Stimulated activated CD4-positive, alpha-beta T cell treated with anti-CD3 and anti-CD28 coated beads, Interleukin-1b, Interleukin-23, amount 100 ng/mL, for 48 hours (primary cell): ENCODE measurements around the gene FGF22.
"Not testable (repeated sequence)": the region's sequence is repeated elsewhere in the genome, so short reads cannot be mapped to it uniquely, and the experiment has no call there.

Source experiments
- DNase-seq: peaks from one replicate; pipeline ENCODE4 v3.0.0-alpha.2; 2020

The FGF22 gene

DNA sequence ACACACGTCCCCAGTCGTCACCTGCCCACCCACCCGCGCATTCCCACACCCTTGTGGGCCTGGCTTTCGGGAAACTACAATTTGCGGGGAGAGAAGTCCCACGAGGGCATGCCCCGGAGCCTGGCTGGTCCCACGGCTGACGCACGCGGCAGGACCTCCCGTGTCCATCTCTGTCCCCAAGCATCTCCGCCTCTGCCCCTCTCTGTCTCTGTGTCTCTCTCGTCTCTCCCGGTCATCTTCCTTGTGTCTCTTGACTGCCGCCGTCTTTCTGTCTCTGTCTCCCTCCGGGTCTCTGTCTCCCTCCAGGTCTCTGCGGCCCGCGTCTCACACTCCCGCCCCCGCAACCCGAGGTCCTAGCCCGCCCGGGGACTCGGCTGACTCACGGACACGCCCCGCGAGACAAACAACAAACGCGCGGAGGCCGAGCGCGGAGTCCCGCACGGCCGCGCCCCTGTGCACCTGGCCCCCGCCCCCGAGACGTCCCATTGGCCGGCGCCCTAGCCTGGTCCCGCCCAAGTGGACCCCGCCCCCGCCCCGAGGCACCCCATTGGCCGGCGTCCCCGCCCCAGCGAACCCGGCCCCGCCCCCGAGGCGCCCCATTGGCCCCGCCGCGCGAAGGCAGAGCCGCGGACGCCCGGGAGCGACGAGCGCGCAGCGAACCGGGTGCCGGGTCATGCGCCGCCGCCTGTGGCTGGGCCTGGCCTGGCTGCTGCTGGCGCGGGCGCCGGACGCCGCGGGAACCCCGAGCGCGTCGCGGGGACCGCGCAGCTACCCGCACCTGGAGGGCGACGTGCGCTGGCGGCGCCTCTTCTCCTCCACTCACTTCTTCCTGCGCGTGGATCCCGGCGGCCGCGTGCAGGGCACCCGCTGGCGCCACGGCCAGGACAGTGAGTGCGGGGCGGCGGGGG lies at the start of gene FGF22:
Gene FGF22 (plus strand): TSS at position 627 of the 908 bp plus-strand sequence. CDS start 47 bp downstream, at position 674.
- peak; percentile 94 for DNase-seq

DNA sequence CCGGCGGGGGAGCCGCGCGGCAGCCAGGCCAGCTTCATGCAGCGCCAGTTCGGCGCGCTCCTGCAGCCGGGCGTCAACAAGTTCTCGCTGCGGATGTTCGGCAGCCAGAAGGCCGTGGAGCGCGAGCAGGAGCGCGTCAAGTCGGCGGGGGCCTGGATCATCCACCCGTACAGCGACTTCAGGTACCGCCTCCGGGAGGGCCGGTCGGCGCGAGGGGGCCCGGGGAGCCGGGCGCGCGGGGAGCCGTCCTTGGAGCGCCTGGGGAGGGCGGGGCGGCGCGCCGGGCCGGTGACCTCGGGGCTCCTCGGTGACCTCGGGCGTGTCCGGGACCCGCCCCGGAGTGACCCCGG lies 49.3 kb upstream of the FGF22 start:
- no peak for DNase-seq

DNA sequence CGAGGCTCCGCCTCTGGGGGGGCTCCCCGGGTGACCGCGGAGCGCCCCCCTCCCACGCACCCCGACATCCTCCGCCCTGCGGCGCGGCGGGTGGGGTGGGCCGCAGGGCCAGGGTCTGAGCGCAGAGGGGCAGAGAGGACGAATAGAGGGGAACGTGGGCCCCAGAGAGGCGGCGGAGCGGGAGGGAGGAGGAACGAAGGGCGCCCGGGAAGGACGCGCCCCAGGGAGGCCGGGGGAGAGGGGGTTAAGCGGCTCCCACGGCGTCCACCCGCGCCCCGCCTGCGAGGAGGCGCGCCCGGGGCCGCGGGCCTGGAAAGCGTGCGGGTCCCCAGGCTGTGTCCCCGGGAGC lies 49.0 kb upstream of the FGF22 start:
- DNase-seq, result no peak

DNA sequence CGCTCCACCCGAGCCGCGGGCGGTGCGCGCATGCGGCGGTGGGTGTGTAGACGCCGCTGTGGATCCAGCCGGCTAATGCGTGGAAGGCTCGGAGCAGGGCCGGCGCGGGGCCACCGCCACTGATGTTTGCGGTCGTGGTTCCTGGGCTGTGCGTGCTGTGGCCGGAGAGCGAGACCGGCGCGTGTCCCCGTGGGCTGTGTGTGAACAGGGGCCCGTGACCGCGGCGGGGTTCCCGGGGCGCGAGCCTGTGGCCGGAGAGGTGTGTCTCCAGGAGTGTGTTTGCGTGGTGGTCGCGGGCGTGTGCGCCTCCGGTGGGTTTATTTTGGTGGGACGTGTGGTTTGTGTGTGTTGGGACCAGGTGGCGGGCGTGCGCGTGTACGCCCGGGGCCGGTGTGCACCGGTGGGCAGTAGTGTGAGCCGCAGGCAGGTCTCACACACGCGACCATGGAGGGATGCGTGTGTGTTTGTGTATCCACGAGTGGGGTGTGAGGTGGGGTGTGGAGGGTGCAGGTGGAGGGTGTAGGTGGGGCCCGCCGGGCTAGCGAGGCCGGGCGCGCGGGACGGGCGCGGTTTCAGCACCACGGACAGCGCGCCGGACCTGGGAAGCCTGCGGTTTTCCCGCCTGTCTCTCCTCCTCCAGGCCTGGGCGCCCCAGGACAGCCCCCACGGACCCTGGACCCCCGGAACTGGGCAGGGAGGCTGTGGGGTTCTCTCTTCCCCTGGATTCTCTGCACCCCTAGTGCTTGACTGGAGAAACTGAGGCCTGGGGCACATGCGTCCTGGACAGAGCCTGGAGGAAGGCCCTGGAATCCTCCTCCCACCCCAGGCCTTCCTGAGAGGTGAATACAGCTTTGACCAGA lies 48.4 kb upstream of the FGF22 start:
- DNase-seq, result no peak

DNA sequence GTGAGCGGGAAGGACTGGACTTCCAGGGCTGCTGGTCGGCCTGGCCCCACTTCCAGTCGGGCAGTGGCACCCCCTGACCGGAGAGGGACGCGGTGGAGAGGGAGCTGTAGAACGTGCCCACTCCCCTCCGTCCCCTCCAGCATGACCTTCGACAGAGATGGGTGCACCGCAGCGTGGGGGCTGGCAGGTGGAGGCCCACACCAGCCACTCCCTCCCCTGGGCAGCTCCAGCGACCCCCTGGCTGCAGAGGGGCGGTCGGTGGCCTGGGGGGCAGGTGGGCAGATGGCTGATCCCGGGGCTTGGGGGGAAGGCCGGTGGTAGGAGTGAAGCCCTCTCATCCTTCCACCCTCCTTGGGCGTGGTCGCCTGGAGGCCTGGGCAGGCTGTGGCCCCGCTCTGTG lies 47.6 kb upstream of the FGF22 start:
- DNase-seq, result no peak

DNA sequence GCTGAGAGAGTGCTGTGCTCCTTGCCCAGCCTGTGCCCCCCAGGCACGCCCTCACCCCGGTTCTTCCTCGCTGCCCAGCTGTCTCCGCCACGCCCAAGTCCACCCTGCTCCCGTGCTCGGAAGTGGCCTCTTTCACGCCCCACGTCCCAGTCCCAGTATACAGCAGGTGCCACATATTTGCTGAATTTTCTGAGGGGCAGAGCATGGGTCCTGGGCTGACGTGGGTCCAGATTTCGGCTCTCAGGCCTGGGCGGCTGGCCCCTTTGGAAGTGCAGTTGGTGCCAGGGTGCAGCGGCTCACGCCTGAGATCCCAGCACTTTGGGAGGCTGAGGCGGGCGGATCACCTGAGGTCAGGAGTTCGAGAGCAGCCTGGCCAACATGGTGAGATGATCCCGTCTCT lies 46.6 kb upstream of the FGF22 start:
- DNase-seq, result no peak

DNA sequence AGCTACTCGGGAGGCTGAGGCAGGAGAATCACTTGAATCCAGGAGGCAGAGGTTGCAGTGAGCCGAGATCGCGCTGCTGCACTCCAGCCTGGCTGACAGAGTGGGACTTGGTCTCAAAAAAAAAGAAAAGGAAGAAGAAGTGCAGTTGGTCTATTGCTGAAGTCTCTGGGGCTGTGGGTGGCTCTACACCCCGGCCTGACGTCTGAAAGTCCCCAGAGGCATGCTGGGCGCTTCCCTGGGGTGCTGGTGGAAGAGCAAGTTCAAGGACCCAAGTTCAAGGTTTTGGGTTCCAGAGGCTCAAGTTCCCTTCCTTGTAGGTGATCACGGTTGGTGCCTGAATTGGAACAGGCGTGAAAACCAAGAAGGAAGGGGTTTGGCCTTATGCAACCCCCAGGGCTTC lies 46.2 kb upstream of the FGF22 start:
- no peak for DNase-seq

DNA sequence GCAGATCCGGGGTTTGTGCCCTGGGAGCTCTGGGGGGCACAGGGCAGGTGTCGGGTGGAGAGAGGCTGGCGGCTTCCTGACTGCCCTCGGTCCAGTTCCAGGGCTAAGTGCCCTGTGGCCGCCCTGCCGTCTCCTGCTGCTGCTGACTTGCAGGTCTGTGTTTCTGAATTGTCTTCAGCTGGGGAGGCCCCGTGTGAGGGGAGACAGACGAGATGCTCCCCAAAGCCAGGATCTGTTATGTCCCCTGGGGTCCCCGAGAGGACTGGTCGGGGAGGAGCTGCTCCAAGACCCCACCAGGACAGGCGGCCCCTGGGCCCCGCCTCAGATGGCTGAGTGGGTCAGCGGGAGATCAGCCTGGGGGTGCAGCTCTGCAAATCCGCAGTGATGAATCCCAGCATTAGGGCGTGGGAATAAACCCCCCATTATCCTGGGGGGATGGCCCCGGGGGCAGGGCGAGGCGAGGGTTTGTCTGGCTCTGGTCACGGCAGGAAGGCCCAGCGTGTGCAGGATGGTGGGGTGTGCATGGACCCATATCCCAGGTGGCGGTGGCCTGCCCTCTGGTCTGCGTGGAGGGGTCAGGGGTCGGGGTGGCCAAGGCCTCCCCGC lies 45.3 kb upstream of the FGF22 start:
- DNase-seq, result no peak

DNA sequence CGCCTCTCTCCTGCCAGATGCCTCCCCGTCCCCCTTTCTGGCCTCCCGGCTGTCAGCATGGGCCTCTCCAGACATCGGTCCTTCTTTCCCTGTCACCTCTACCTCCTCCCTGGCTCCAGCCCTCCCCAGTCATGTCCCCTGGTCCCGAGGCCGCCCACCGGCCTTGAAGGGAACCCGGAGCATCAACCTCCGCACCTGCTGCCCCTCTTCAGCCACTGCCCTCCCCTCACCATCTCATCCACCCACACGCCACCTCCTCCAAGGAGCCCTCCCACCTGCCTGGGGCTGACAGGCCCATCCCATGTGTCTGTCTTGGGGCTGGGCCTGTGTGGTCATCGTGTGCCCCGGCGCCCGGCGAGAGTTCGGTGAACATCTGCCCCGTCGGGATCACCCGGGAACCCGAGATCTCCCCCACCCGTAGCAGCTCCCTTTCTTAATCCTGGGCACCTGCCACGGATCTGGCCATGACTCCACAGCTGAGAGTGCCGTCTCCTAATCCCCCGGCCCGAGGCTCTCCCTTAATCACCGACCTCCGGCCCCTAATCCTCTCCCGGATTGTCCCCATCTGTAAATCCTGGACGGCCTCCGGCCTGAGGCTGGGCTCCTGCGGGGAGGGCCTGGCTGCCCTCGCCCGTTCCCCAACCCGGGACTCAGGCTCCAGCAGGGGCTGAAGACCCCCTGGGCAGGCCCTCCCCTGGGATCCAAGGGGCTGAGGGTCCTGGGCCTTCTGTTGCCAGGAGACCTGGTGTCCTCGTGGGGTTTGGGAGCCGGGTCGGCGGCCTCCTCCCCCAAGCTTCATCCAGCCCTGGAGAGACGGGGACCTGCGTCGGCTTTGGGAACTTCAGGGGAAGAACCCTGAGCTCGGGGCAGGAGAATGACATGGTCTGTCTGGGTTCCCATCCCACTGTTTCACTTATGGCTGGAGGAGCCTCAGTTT lies 44.1 kb upstream of the FGF22 start:
- no peak for DNase-seq

DNA sequence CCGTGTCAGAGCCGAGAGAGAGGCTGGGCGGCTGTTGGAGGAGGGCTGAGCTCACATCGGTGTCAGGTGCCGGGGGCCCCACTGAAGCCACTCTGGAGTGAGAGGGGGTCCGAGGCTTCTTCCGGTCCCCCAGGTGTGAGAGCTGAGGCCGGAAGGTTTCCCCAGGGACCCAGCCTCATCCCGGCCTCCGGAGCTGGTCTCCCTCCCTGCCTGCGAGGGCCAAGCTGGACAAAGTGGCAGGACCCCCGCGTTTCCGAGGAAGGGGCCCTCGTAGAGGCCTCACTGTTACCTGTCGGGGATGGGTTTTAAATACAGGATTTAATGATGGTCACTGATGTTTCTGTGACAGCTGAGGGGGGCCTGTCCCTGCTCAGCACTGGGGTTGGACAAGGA lies 43.4 kb upstream of the FGF22 start:
- DNase-seq, result no peak

DNA sequence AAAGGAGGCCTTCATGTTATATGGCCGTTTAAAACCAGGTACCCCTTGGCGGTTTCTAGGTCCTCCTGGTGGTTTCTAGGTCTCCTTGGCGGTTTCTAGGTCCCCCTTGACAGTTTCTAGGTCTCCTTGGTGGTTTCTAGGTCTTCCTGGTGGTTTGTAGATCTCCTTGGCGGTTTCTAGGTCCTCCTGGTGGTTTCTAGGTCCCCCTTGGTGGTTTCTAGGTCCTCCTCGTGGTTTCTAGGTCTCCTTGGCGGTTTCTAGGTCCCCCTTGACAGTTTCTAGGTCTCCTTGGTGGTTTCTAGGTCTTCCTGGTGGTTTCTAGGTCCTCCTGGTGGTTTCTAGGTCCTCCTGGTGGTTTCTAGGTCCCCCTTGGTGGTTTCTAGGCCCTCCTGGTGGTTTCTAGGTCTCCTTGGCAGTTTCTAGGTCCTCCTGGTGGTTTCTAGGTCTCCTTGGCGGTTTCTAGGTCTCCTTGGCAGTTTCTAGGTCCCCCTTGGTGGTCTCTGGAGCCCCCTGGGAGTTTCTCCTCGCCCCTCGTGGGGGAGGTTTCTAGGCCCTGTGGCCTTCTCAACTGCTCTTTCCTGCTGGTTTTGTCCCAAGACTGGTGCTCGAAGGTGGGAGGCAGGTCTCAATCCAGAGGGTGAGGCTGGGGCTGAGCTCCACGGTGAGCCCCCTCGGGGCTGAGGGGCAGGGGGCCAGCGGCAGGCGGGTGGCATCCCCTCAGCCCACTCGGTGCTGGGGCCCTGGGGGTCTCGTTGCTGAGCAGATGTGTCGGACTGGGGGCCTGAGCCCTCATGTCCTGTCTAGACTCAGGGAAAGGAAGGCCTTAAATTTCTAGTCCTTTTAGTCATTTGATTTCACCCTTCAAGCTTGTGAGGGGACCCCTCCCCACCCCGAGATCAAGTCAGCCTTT lies 42.0 kb upstream of the FGF22 start:
- DNase-seq, result peak; percentile 38

DNA sequence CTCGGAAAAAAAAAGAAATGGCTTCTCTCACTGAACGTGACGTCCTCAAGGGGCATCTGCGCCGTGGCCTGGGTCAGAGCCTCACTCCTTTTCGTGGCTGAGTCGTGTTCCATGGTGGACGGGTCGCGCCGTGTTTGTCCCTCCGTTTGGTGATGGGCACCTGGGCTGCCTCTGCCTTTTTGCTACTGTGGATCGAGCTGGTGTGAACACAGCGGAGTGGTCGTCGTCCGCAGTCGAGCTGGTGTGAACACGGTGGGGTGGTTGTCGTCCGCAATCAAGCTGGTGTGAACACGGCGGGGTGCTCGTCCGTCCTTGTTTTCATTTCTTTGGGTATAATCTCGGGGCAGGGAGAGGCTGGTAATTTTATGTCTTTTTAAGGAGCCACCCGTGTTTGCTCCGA lies 38.4 kb upstream of the FGF22 start:
- DNase-seq, result no peak

DNA sequence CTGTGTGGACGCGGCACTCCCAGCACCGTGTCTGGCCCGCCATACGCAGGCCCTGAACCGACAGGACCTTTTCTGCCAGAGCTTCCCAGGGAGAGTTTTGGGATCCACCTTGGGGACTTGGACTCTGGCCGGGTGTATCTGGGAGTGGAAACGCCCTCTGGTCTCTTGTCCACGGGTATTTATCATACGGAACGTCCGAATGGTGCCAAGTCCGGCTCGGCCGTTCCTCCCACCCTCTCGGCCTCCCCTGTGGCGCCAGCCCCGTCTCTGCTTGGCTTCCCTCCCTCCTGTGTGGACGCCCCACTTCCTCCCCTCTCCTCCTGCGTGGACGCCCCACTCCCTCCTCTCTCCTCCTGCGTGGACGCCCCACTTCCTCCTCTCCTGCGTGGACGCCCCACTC lies 37.9 kb upstream of the FGF22 start:
- no peak for DNase-seq

DNA sequence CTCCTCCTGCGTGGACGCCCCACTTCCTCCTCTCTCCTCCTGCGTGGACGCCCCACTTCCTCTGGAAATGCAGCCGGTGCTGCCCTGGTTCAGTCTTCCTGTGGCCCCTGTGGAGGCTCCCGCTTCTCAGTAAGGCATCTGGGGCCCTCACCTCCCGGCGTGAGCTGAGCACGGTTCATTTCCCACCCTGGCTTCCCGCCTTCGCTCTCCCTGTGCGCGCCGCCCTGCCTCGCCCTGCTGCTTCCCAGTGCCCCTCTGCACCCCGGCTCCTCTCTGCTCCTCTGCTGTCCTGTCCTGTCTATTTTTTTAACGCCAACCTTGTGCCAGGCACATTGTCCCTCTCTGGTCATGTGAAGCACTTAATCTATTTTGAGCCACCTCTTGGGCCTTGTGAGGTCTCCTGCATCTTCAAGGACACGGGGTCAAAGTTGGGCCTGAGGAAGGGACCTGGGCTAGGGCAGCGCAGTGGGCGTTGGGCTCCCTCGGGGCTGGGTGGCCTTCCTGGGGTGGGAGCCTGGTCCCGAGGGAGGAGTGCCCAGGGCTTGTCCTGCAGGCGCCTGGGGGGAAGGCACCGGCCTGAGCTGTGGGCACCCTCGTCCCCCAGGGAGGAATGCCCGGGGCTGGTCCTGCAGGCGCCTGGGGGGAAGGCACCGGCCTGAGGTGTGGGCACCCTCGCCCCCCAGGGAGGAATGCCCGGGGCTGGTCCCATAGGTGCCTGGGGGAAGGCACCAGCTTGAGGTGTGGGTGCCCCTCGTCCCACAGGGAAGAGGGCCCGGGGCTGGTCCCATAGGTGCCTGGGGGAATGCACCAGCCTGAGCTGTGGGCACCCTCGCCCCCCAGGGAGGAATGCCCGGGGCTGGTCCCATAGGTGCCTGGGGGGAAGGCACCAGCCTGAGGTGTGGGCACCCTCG lies 37.0 kb upstream of the FGF22 start:
- DNase-seq, result no peak

DNA sequence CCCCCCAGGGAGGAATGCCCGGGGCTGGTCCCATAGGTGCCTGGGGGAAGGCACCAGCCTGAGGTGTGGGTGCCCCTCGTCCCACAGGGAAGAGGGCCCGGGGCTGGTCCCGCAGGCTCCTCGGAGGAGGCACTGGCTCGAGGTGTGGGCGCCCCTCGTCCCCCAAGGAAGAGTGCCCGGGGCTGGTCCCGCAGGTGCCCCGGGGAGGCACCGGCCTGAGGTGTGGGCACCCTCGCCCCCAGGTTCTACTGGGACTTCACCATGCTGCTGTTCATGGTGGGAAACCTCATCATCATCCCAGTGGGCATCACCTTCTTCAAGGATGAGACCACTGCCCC lies 36.4 kb upstream of the FGF22 start:
- not testable (repeated sequence) for DNase-seq

DNA sequence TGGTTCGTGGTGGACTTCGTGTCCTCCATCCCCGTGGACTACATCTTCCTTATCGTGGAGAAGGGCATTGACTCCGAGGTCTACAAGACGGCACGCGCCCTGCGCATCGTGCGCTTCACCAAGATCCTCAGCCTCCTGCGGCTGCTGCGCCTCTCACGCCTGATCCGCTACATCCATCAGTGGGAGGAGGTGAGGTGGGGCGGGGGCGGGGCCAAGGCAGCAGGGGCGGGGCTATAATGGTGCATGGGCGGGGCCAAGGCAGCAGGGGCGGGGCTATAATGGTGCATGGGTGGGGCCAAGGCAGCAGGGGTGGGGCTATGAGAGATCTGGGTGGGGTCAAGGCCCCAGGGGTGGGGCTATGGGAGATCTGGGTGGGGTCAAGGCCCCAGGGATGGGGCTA lies 35.9 kb upstream of the FGF22 start:
- DNase-seq, result not testable (repeated sequence)

DNA sequence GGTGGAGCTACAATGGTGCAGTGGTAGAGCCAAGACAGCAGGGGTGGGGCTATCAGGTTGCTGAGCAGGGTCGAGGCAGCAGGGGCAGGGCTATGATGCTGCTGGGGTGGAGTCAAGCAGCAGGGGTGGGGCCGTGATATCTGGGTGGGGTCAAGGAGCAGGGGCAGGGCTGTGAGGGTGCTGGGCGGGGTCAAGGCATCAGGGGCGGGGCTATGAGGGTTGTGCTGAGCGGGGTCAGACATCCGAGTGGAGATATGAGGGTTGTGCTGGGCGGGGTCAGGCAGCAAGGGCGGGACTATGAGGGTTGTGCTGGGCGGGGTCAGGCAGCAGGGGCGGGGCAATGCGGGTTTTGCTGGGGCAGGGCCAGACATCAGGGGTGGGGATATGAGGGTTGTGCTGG lies 35.3 kb upstream of the FGF22 start:
- DNase-seq, result peak; percentile 80

DNA sequence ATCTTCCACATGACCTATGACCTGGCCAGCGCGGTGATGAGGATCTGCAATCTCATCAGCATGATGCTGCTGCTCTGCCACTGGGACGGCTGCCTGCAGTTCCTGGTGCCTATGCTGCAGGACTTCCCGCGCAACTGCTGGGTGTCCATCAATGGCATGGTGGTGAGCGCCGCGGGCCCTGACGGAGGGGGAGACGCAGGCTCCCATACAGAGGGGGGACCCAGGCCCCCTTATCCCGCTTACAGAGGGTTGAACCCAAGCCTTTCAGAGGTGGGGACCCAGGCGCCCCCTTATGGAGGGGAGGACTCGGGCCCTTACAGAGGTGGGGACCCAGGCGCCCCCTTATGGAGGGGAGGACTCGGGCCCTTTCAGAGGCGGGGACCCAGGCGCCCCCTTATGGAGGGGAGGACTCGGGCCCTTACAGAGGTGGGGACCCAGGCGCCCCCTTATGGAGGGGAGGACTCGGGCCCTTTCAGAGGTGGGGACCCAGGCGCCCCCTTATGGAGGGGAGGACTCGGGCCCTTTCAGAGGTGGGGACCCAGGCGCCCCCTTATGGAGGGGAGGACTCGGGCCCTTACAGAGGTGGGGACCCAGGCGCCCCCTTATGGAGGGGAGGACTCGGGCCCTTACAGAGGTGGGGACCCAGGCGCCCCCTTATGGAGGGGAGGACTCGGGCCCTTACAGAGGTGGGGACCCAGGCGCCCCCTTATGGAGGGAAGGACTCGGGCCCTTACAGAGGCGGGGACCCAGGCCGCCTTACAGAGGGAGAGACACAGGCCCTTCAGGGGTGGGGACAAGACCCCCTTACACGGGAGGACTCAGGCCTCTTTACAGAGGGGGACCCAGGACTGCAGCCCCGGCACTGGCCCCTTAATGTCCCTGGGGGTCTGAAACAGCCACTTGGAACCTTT lies 34.4 kb upstream of the FGF22 start:
- peak; percentile 68 for DNase-seq
